Effector CD4-positive, alpha-beta T cell (primary cell): ENCODE measurements around the gene SEPTIN8.

Source experiments
- DNase-seq: peaks from one replicate; pipeline ENCODE4 v3.0.0-alpha.2; 2020
- total RNA-seq: gene quantifications from one replicate; lab custom pipeline; 2026; lab: John Stamatoyannopoulos, UW

The SEPTIN8 gene, protein sequence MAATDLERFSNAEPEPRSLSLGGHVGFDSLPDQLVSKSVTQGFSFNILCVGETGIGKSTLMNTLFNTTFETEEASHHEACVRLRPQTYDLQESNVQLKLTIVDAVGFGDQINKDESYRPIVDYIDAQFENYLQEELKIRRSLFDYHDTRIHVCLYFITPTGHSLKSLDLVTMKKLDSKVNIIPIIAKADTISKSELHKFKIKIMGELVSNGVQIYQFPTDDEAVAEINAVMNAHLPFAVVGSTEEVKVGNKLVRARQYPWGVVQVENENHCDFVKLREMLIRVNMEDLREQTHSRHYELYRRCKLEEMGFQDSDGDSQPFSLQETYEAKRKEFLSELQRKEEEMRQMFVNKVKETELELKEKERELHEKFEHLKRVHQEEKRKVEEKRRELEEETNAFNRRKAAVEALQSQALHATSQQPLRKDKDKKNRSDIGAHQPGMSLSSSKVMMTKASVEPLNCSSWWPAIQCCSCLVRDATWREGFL
- 11.8 reads per million, percentile 35 among the genes with 10 or more reads in this experiment for total RNA-seq

DNA sequence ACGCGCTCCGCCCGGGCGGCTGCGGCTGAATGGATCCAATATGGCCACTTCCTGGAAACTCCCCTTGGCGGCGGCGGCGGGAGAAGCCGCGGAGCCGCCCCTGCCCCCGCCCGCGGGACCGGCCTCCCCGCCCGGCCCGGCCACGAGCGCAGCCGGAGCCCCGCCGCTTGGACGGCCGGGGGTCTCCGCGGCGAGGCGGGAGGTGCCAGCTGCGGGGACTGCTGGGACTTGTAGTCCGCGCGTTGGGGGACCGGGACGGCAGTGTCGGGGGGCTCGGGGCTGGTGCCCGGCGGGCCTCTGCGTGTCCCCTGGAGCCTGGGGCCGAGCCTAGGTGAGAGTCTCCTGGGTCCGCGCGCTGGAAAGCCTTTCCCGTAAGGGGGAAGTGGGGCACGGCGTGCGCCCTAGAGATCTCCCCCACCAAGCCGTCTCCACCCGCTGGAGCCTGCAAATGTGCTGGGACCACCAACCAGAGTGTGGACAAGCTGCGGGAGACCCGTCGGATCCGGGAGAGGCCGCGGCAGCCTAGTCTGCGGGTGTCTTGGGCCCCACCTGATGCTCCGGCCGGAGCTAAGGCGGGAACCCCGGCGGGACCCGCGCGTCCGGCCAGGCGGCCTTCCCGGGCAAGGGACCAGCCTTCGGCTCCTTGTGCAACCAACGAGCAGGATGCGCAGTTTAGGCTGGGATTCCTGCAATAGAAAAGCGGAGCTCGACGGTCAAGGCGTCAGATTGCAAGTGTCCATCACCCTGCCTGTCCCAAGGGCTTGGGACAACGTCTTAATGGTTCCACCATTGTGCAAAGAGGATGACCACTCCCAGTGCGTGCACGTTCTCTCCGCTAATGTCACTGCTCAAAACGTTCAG, at the start of gene SEPTIN8:
Gene SEPTIN8, minus strand, starts transcription at position 31 of the 861 bp plus-strand sequence. CDS start 102 bp downstream, outside the sequence.
- DNase-seq = peak; percentile 15

DNA sequence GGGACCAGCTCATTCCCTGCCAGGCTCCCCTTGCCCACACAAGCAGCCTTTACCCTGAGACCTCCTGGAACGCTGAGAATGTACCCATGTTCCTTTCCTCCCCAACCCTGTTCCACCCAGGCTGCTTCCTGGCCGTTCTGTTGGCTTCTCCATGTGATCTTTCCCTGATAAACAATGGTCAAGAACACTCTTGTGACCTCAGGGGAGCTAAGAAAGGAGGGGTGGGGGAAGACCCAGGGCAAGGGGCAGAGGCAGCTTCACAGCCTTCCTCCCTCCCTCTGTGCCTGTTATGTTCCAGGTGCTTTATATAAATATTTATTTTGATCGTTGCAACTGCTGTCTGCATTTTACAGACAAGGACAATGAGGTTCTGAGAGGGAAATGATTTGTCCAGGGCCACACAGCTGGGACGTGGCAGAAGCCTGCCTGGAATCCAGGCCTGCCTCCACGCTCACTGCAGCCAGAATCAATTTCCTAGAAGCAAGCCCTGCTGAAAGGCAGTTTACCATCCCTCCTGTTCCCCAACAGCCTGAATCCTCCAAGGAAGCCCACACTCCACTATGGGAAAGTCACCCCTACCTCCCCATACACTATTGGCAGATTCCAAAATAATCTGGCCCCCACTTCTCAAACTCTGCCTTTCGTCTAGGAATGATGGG, 49.5 kb upstream of the SEPTIN8 start:
- no peak for DNase-seq

DNA sequence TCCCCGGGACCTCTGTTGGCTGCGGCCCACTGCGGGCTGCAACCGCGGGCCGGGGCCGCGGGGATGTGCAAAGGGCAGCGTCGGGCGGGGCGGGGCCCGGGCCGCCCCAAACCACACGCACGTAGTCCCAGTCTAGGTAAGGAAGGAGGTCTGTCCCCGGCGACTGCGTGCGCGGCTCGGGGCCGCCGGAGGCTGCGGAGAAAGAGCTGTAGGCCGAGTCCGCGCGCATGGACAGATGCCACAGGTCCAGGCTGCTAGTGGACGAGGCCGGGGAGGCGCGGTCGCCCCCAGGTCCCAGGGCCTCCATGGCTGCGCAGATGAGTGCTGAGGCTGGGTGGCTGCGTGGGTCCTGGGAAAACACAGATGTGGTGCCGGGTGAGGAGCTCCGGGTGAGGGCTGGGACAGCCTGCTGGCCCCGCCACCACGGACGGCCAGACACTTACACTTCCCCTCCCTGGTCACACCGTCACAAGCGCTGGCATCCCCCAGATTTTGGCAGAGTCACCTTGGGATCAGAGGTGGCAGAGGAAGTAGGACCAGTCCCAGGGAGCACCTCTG, 48.9 kb upstream of the SEPTIN8 start:
- DNase-seq = no peak

DNA sequence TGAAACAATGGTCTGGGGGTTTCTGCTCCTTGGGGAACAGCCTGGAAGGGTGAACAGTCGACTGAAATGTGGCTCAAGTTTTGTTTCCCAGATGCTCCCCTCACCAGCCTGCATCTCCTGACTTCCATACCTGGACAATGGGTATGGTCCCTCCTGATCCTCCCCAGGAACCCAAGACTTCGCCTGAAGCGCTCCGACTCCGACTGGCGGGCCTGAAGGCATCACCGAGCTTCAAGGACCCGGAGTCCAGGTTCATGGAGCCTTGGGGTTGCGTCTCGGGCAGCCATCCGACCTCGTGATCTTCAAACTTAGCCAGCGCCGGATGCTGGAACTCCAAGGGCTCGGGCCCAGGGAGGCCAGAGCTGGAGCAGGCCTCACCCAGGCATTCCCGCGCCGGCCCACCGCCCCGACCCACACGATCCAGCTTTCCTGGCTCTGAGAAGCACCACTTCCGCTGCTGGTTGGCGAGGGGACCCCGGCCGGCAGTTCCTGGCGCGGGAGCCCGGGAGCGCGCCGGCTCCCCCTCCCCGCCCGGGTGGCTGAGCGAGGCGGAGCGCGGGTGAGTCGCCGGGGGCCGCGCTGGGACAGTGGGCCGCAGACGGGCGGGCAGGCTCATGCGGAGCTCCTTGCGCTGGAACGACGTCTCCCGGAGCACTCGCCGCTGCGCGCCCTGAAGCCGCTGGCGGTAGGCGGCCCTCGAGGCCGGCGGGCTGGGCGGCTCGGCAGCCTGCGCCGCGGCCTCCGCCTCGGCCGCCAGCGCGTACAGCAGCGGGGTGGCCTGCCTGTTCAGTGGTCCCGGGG, 48.2 kb upstream of the SEPTIN8 start:
- no peak for DNase-seq

- DNase-seq = no peak
Observed at GRCh38 chr5:132824426-132824825, 47.4 kb upstream of the SEPTIN8 start.

DNA sequence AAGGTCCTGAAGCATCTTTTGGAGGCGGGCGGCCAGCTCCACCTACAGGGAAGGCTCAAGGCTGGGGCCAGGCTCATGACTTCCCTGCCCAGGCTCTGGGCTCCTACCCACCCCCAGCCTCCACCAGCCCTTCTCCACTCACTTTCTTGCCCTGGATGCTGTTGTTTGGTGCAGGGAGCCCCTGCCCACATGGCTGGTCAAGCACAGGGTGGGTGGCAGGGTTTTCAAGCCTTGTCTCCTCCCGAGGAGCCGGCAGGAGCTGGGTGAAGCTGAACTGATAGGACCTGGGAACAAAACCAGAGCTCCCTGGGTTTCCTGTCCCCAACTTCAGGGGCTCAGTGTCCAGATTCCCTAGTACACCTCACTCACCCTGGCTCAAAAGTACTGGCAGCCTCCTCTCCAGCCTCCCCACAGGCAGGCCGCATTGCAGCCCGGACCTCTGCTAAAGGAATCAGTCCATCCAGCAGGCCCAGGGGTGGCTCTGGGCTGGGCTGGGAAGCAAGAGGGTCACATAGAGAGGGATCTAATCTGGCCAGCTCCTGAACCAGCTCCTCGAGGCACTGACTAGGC, 46.5 kb upstream of the SEPTIN8 start:
- no peak for DNase-seq

DNA sequence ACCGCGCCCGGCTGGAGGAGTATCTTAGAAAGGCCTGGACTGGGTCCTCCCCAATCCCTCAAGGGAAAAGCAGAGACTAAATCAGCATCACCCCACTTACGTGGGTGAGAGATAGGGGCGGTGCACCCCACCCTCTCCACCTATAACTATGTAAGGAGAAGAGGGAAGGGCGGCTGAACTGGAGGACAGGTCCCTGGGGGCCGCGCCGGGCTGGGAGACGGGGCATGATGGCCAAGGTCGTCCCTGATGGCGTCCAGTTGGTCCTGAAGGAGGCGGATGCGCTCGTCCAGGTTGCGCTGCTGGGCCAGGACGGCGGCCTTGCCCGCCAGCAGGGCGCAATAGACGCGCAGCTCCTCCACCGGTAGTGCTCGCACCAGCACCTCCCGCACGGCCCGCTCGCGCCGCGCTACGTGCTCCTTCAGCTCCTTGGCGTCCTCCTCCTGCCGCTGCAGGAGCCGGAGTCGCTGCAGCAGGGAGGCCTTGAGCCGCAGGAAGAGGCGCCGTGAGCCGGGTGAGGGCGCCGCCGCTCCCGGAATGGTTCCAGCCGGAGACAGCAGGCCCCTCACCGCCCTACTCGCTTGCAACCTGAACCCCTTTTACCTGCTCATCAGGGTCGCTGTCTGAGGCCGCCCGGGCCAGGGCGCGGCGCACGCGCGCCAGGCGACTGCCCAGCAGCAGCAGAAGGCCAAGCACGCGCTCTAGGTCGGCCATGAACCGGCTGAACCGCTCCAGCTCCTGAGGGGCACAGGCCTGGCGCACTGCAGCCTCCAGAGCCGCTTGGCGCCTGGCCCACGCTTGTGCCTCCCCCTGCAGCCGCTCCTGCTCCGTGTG, 45.8 kb upstream of the SEPTIN8 start:
- no peak for DNase-seq

GRCh38 chr5:132821791-132822190, 44.8 kb upstream of the SEPTIN8 start:
- DNase-seq = no peak

DNA sequence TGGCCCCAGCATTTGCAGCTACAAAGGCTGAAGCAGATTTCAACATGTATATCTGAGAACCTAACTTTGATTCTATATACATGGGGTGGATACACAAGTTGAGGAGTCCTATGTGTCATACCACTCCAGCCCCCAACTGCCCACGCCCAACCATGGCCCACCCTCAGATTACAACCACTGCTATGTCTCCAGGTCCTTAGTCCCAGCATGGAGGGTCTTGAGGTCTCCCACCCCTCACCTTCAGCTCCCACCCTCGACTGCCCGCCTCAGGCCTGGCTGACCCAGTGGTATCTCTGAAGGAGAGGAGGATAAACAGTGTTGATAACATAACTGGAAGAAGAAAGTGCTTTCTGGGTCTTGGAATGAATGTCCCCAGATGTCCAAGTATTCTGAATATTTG, 44.3 kb upstream of the SEPTIN8 start:
- no peak for DNase-seq

DNA sequence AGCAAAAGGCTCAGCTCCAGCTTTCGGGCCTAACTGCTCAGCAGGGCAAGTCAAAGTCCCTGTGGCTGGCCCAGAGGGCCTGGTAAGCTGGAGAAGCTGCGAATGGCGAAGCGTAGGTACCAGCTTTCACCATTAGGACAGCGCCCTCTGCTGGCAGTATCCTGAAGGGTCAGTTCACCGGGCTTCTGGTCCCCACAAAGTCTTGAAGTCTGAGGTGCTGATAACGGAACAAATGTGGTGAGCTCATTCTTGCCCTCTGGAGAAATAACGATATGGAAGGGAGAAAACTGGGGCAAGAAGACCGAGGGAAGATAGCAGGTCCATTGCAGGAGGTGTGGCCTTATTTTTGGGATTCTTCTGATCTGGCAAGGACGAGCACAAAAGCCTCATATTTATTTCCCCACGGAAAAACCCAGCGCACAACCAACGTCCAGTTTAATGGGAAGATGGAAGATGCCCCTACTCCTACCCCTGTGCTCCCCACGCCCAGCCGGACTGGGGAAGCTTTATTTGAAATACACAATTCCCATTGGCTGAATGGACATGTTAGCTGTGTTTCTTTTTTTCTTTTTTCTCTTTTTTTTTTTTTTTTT, 43.2 kb upstream of the SEPTIN8 start:
- peak; percentile 87 for DNase-seq

DNA sequence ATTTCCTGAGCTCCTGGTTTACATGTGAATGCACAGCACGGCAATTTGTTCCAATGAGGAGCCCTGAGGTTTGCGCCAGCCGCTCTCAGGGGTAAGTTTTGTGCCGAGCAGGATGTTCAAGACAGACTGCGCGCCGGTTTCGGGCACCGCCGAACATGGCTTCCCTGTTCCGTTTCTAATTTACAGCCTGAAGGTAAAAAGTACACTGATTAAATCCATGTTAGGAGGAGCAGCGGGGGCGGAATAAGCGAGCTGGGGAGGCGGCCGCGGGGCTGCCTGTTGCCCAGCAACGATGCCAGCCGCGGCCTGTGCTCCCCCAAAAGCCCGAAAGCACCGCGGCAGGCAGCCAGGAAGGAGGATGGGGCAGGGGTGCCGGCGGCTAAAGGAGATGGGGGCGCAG, 42.4 kb upstream of the SEPTIN8 start:
- no peak for DNase-seq

GRCh38 chr5:132817011-132817410, 40.0 kb upstream of the SEPTIN8 start:
- no peak for DNase-seq

DNA sequence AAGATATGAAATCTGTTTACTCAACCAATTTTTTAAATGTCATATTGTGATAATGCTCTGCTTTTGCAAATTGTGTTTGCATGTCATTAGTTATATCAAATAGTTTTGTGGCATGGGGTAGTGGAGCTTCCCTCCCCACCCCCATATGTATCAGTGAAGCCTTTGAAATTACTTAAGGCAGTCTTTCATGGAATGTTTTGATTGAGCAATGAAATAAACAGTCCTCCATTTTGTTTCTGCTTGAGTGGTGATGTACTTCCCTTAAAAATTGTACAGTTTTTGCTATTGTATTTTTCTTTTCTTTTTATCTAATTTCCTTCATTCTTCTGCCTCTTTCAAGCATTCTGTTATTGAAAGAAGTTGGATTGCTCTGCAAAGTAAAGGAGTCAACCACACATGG, 39.5 kb upstream of the SEPTIN8 start:
- no peak for DNase-seq

DNA sequence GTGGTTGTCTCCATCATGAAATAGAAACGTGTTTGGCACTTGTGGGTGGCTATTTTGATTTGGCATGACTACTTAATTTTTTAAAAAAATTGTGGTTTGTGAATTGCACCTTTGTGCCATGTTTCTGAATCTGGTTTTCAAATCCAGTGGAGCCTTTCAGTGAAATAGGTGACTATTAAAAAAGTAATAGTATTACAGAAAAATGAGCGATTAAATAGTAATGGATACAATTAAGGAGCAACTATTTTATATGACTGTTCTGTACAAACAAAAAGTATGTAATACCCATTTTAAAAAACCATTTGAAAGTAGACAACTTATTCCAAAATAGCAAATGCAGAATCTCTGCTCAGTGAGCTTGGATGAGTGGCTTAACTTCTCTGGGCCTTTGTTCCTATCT, 39.0 kb upstream of the SEPTIN8 start:
- no peak for DNase-seq

GRCh38 chr5:132815454-132815853, 38.4 kb upstream of the SEPTIN8 start:
- DNase-seq = no peak

- DNase-seq = no peak
Observed at GRCh38 chr5:132814503-132815294, 37.7 kb upstream of the SEPTIN8 start.

- no peak for DNase-seq
Observed at GRCh38 chr5:132813599-132814502, 36.8 kb upstream of the SEPTIN8 start.
